ENCODE measurements around the gene POLR2L. TPM values are rescaled to one million over a fixed set of nuclear protein-coding genes. Genes with fewer than 3 reads are reported as not detected.
A peak's percentile ranks its signal among the peaks of the same experiment; 100 is the strongest.

The POLR2L gene
- total RNA-seq (2022) (96.9 and 118 TPM in 2 replicates), Bru-seq, nascent RNA (percentile 72 among the genes with signal in this experiment), BruChase-seq, experiment 1, labeled RNA remaining after a 6-hour chase (percentile 72 among the genes with signal in this experiment), BruChase-seq, experiment 2, labeled RNA remaining after a 2-hour chase (percentile 62 among the genes with signal in this experiment)
- long read RNA-seq, transcript POLR2L-201 (2 exons, 892 nt), result major isoform, 480 of 507 reads
- long read RNA-seq, partial matches to known transcripts, result 0 of 507 reads
- long read RNA-seq, other reads (novel, unspliced or antisense), result 27 of 507 reads

DNA sequence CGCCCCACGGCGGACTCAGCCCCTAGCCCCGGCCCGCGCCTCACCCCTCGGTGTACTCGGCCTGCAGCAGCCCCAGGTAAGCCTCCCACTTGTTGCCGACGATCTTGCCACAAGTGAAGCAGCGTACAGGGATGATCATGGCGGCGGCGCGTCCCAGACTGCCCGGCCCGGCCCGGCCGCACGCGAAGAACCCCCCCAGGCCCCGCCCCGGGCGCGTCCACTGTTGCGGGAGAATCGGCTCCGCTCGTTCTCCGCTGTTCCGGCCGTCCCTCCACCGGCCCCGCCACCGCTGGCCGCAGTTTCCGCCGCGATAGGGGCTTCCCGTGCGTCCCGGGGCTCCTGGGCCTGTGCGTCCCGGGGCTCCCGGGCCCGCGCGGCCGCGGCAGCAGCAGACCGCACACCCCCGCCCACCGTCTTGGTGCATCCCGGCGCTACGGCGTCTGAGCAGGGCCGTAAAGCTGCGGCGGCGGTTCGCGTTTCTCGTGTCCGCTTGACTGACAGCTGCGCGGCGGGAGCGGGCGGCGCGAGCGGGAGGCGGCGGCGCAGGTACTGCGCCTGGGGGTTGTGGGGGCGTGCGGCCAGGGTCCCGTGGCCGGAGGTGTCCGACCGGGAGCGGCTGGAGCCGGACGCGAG, at the start of gene POLR2L, which contains the start of gene TSPAN4:
Gene POLR2L (minus strand): TSS at position 160 of the 633 bp plus-strand sequence. CDS start 21 bp downstream, at position 139.
Gene TSPAN4 (plus strand): TSS at position 483 of the 633 bp plus-strand sequence. CDS start 7,453 bp downstream, outside the sequence.
- no TSS peak for BruUV-seq (replicated peaks)
- Mint-ChIP-seq H3K36me3 (ENCODE audit: insufficient read depth, unreplicated experiment) (peaks cover 57% of the 10 kb centered on the region), H3K4me1 (ENCODE audit: insufficient read depth, unreplicated experiment) (peaks cover 31% of the 10 kb centered on the region), H3K9me3 (ENCODE audit: unreplicated experiment) (no peaks in the 10 kb centered on the region), H3K4me3 (ENCODE audit: unreplicated experiment) (peak within 1 kb of the TSS; percentile 87), H3K27ac (ENCODE audit: low read depth, unreplicated experiment) (peak within 1 kb of the TSS; percentile 90), H3K27me3 (ENCODE audit: insufficient read depth, unreplicated experiment) (no peaks in the 10 kb centered on the region)
- ChIA-PET CTCF (no interaction called here), POLR2A (interaction anchor here (0.6 to 7.2 kb wide), 11 partner anchors 8 to 467 kb away, joined by 3 to 141 read pairs (median 8); partner anchors contain the start of genes CD151, CHID1, PNPLA2 and RPLP2)
- TF ChIP-seq, protein P1, sequence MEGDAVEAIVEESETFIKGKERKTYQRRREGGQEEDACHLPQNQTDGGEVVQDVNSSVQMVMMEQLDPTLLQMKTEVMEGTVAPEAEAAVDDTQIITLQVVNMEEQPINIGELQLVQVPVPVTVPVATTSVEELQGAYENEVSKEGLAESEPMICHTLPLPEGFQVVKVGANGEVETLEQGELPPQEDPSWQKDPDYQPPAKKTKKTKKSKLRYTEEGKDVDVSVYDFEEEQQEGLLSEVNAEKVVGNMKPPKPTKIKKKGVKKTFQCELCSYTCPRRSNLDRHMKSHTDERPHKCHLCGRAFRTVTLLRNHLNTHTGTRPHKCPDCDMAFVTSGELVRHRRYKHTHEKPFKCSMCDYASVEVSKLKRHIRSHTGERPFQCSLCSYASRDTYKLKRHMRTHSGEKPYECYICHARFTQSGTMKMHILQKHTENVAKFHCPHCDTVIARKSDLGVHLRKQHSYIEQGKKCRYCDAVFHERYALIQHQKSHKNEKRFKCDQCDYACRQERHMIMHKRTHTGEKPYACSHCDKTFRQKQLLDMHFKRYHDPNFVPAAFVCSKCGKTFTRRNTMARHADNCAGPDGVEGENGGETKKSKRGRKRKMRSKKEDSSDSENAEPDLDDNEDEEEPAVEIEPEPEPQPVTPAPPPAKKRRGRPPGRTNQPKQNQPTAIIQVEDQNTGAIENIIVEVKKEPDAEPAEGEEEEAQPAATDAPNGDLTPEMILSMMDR (IDR thresholded peaks at IDR 0.05; ENCODE audit: unreplicated experiment), result no peak
- intact Hi-C loops (cut with micrococcal nuclease), result loop anchor here (5.0 kb wide), 1 partner anchor 35 kb away; the partner anchor contains the start of genes PIDD1 and RPLP2
- DNase-seq (ENCODE audit: unreplicated experiment), result peak; percentile 87

DNA sequence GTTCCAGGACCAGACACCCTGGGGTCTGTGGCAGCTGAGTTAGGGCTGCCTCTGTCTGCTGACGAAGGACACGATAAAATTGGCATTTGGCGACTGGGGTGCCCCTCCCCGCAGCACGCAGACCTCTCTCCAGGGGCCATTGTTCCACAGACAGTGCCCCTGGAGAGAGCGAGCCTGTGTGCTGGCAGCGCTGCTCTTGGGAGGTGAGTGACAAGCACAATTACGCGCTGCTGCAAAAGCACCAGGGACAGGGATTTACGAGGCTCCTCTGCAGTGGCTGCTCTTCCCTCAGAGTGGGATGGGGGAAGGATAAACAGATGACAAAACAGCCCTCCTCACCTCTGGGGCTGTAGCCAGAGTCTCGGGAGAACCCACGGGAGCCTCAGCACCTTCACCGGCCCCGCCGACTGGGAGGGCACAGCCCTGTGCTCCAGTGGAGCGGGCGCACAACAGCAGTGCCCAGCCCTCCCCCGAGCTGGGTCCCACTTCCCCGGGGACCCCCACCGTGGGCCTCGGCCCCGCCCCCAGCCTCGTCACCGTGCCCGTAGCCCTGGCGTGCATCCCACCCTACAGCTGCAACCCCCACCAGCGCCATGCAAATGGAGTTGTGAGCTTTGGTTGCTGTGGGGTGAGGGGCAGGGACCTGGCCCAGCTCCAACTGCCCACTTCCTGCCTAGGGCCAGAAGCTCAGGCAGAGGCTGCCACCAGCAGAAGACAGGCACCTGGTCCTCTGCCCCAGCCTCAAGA, 48.6 kb upstream of the POLR2L start:
- intact Hi-C loops (cut with micrococcal nuclease), result no loop called here
- no peak overlapping the region for H3K4me3 Mint-ChIP-seq (ENCODE audit: unreplicated experiment)
- H3K27me3 Mint-ChIP-seq (ENCODE audit: insufficient read depth, unreplicated experiment), result no peaks in the 10 kb centered on the region
- ChIA-PET CTCF (interaction anchor here (0.5 to 1.0 kb wide), 3 partner anchors 11 to 583 kb away, joined by 3 to 4 read pairs (median 3); partner anchors contain the start of genes CHID1 and IFITM2), POLR2A (no interaction called here)
- H3K9me3 Mint-ChIP-seq (ENCODE audit: unreplicated experiment), result no peaks in the 10 kb centered on the region
- H3K27ac Mint-ChIP-seq (ENCODE audit: low read depth, unreplicated experiment), result no peak overlapping the region
- H3K4me1 Mint-ChIP-seq (ENCODE audit: insufficient read depth, unreplicated experiment), result no peaks in the 10 kb centered on the region
- TF ChIP-seq, protein P1 (IDR thresholded peaks at IDR 0.05; ENCODE audit: unreplicated experiment), result no peak
- BruUV-seq (replicated peaks), result no TSS peak
- no peak for DNase-seq (ENCODE audit: unreplicated experiment)
- H3K36me3 Mint-ChIP-seq (ENCODE audit: insufficient read depth, unreplicated experiment), result peaks cover 15% of the 10 kb centered on the region

DNA sequence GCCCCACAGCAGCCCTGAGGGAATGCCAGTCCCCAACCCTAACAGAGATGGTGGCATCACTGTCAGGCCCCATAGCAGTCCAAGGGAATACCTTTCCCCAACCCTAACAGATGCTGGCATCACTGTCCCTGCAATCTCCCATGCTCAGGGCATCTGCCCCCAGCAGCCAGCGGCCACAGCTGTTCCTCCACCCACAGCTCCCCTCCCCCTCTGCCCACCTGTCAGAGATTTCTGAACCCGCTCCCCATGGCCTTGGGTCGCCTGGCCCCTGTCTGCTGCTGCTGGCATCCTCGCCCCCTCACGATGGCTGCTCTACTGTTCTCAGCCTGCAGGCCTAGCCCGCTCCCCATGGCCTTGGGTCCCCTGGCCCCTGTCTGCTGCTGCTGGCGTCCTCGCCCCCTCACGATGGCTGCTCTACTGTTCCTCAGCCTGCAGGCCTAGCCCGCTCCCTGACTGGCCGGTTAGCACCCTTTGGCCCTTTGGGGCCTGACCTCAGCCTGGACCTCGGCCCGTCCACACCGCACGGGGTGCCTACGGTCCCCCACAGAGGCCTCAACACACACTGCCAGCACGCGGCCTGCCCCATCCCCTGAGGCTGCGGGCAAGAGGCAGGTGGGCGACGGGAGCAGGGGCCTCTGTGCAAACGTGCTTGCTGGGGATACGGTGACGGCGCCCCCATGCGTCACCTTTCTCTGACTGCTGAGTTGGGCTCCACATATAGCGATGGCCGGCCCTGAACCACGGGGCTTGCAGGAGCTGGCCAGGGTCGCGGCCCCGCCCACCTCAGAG, 47.6 kb upstream of the POLR2L start:
- Mint-ChIP-seq H3K27me3 (ENCODE audit: insufficient read depth, unreplicated experiment) (no peaks in the 10 kb centered on the region), H3K9me3 (ENCODE audit: unreplicated experiment) (no peaks in the 10 kb centered on the region), H3K4me3 (ENCODE audit: unreplicated experiment) (no peak overlapping the region), H3K27ac (ENCODE audit: low read depth, unreplicated experiment) (no peak overlapping the region), H3K4me1 (ENCODE audit: insufficient read depth, unreplicated experiment) (no peaks in the 10 kb centered on the region), H3K36me3 (ENCODE audit: insufficient read depth, unreplicated experiment) (peaks cover 19% of the 10 kb centered on the region)
- BruUV-seq (replicated peaks), result no TSS peak
- DNase-seq (ENCODE audit: unreplicated experiment), result no peak
- intact Hi-C loops (cut with micrococcal nuclease), result no loop called here
- TF ChIP-seq, protein P1 (IDR thresholded peaks at IDR 0.05; ENCODE audit: unreplicated experiment), result no peak
- ChIA-PET POLR2A (no interaction called here), CTCF (no interaction called here)

All from MCF 10A (cell line).